Activated effector memory CD4-positive, alpha-beta T cell treated with Interleukin-2 at 50 U/mL for 16 hours (primary cell): ENCODE measurements around the gene VASP.

Experiments used
- DNase-seq: peaks from one replicate; pipeline ENCODE4 v3.0.0-alpha.2; 2020

Gene VASP

DNA sequence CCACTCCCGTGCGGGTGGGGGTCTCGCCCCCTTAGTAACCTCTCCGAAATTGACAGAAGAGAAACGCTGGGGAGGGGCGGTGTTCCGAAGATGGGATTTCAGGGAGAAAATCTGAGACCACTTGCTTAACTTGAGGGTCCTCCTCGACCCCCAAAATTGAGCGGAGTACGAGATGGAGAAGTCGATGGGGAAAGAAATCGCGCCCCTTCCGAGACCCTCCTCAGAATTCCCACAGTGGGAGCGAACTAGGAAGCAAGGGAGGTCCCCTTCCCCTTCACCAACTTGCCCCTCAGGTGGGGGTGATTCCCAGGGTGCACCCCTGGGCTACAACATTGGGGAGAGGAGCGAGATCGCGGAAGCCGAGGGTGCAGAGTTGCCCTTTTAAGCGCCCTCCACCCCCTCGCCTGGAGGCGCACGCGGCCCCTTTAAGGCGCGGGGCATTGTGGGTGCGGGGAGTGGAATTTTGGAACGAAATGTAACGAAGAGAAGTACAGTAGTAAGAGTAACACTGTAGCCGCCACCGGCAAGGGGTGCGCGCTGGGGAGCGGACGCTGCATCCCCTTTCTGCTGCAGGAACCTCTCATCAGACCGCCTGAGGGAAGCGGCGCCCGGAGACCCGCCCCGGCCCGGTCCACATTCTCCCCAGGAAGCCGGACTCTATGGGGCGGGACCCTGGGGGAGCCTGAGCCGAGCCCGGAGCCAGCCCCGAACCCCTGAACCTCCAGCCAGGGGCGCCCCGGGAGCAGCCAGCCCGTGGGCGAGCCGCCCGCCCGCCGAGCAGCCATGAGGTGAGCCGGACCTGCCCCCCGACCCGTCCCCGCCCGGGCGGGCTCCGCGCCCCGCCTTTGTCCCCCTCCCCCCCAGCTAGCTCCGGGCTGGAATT lies at the start of gene VASP:
Gene VASP, plus strand, starts transcription at position 491 of the 883 bp plus-strand sequence. Its CDS starts 293 bp downstream, at position 784.
- peak; percentile 92 for DNase-seq

DNA sequence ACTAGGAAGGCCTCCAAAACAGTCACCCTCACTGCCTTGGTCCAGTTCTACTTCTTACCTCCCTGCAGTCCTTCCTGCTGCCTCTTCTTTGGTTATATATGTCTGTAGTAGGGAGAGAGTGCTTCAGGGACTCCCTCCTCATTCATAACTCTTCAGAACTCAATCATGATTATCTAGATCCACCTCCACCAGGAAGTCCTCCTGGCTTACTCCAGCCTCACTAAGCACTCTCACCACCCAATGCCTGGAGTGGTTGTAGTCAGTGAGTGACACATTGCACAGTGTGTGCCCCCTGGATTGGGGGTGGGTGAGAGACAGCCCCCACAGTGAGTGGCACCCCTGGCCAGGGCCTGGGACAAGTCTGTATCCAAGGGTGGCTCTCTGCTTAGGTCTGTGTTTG lies 49.5 kb upstream of the VASP start:
- DNase-seq = no peak

DNA sequence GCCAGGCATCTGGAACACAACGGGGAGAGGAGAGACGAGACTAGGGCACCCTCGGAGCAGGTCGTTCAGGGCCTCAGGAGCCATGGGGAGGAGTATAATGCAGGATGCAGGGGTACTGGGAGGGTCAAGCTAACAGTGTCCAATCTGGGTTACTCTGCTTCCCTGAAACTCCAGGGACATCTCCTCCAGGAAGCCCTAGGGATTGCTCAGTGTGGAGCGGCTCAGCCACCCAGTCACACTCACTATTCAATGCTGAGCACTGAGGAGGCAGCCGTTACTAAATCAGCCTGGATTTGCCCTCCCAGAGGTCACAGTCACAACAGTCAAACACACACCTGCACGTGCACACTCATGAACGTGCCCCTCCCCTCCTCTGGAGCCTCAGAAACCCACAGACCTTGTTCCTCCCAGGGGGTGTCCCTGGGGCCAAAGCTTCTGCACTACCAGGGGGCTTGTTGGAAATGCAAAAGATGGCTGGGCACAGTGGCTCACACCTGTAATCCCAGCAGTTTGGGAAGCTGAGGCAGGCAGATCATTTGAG lies 46.4 kb upstream of the VASP start:
- DNase-seq = no peak

DNA sequence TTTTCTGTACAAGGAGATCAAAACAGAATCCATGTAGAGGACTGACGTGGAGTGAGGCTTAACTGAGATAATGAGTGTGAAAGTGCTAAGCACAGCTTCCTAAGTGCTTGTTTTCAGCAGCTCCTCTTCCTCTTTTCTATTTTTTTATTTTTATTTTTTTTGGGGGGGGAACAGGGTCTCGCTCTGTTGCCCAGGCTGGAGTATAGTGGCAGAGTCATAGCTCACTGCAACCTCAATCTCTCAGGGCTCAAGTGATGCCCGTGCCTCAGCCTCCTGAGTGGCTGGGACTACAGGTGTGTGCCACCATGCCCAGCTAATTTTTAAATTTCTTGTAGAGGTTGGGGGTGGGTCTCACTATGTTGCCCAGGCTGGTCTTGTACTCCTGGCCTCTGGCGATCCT lies 45.1 kb upstream of the VASP start:
- no peak for DNase-seq

DNA sequence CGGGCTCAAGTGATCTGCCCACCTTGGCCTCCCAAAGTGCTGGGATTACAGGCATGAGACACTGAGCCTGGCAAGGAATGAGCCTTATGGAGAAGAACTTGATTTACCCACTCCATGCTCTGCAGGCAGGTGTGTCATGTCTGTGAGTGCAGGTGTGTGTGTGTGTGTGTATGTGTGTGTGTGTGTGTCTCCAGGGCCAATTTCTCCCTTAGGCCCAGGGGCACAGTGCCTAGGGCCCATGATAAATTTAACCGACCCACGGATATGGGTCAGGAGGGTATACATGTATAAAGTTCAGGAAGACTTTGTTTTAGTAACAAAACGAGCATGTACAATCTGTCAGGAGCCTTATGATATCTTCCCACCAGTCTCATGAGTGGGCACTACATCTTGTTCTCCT lies 44.0 kb upstream of the VASP start:
- DNase-seq = no peak

DNA sequence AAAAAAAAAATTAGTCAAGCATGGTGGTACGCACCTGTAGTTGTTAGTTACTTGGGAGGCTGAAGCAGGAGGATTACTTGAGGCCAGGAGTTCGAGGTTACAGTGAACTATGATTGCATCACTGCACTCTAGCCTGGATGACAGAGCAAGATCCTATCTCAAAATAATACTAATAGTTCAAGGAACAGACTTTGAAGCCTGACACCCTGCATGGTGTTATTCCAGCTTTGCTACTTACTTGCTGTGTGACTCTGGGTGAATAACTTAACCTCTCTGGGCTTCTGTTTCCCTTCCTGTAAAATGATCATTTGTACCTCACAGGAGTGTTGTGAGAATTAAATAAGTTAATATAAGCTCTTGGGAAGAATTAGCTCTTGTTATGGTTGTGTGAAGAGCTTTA lies 43.0 kb upstream of the VASP start:
- DNase-seq = no peak

DNA sequence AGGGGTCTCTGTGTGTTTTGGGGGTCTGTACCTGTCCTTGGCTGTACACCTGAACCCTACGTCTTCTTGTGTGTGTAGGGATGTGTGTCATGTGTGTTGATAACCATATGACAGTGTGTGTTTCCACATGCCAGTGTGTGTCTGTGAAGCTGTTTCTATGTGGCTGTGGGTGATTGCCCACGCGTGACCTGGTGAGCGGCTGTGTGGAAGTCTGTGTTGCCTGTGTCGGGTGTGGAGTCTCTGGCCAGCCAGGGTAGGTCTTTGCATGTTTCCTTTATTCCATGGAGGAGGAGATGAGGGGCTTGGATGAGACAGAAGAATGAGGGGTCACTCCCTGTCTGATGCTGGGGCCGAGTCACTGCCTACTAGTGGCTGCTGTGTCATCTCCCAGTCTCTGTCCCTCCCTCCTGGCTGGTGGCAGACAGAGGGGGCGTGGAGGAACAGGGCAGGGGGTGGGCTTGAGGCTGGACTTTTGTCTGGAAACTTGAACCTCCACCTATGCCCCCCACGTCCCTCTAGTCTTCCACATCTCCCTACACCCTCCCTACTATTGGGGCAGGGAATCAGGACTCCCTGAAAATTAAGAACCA lies 42.3 kb upstream of the VASP start:
- DNase-seq = no peak

DNA sequence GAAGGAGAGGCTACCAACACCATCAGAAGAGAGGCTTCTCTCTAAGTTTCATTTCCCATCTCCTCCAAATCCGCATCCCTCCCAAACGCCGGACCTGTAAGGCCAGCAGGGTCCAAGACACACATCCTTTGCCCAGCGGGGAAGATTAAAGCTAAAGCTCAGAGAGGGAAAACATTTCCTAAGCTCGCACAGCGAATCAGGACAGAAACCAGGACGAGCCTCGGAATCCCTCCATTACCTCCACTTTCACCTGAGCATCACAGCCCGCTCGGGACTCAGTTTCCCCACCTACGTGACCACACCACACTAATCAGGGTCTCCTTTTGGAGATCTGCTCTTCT lies 40.2 kb upstream of the VASP start:
- no peak for DNase-seq

DNA sequence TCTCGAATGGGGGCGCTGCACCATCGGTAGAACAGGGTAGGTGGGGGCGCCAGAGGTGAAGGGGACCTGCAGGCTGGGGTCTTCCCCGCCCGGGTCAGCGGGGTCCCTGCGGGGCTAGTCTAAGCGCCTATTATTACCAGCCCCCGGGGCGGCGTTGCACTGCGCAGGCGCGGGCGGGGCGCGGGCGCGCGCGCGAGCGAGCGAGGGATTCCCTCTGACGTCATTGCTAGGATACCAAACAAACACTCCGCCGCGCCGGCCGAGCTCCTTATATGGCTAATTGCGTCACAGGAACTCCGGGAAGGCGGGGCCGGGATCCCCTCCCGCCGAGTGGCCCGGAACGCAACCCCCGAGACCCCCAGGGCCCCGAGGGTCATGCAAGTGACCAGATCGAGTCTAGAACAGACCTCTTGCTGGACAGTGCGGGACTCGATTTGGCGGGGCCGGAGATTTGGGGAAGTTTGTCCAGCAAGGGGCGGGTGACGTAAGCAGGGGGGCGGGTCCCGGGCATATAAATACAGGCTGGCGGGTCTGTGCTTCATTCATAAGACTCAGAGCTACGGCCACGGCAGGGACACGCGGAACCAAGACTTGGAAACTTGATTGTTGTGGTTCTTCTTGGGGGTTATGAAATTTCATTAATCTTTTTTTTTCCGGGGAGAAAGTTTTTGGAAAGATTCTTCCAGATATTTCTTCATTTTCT lies 39.7 kb upstream of the VASP start, which contains the start of gene FOSB:
Gene FOSB, plus strand, starts transcription at position 541 of the 703 bp plus-strand sequence. CDS start 591 bp downstream, outside the sequence.
- peak; percentile 89 for DNase-seq

DNA sequence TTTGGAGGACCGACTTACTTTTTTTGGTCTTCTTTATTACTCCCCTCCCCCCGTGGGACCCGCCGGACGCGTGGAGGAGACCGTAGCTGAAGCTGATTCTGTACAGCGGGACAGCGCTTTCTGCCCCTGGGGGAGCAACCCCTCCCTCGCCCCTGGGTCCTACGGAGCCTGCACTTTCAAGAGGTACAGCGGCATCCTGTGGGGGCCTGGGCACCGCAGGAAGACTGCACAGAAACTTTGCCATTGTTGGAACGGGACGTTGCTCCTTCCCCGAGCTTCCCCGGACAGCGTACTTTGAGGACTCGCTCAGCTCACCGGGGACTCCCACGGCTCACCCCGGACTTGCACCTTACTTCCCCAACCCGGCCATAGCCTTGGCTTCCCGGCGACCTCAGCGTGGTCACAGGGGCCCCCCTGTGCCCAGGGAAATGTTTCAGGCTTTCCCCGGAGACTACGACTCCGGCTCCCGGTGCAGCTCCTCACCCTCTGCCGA lies 39.1 kb upstream of the VASP start:
- no peak for DNase-seq

DNA sequence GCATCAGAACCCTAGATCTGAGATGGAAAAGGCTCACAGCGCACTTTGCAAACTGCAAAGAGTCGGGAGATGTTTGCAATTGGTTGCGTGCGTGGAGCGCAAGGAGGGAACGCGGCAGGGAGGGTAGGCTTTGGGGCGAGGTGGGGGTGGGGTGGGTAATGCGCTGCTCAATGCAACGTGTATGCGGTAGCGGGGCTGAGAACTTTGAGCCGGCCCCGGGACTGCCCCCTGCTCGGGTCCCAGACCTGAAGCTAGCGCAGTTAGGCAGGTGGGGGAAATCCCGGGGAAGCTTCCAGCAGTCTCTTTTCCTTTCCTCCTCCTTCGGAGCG lies 38.5 kb upstream of the VASP start:
- DNase-seq = no peak

DNA sequence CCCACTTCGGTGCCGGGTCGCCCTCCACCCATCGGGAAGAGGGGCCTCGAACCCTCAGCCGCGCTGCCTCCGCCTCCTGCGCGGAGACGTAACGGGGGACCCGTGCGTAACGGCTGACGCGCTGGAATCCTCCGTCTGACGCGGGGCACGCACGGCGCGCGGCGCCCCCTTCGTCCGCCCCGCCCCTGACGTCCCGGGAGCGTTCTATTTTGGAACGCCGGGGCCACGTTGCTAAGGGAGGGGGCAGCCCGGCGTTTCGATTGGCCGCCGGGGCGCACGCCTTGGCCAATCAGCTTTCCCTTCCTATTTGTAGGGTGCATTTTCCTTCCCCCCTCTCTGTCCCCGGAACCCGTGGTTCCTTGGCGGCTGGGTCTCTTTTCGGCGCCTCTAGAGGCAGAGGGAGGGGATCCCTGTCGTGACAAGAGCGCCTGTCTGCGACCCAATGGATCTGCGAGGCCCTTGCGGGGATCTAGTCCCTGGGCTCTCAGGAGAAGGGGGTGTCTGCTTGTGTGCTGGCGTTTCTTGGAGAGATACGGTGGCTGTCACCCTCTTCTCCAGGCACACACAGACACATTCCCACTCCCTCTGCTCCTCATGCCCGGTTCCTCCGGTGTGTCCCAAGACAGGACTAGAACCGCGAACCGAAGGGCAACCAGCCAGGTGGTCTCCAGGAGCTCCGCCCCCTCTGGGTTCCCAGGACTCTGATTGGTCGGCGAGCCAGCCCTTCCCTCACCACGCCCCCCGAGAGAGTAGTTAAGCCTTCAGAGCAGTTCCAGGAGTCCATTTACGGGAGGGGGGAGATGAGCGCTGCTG lies 37.9 kb upstream of the VASP start:
- peak; percentile 91 for DNase-seq

DNA sequence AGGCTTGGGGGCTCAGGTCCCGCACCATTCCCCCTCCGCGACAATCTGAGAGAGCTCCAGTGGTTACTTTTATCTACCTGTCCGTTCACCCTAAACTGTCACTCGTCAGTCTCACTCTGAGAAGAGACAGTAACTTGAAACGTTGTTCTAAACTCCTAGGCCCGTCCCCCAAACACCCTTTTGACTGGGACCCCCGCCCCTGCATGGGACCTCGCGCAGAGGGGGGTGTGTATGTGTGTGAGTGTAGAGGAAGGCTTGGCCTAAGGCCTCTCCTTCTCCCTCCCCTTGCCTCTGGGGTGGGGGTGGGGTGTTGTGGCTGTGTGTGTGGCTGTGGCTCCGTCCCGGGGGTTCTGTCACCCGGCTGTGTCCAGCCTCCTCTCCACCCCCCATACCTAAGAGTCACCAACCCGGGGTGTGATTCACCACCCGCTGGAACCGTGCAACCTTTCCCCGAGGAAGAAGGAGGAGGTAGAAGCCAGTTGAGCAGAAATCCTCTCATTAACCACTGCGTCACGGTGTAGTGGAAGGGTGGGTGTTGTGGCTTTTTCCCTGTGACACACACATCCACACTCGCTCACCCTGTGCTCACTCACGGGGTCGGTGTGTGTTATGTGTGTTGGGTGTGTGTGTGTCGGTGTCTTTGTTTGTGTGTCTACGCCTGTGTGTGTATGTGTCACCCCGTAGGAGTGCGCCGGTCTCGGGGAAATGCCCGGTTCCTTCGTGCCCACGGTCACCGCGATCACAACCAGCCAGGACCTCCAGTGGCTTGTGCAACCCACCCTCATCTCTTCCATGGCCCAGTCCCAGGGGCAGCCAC lies 37.1 kb upstream of the VASP start:
- no peak for DNase-seq

DNA sequence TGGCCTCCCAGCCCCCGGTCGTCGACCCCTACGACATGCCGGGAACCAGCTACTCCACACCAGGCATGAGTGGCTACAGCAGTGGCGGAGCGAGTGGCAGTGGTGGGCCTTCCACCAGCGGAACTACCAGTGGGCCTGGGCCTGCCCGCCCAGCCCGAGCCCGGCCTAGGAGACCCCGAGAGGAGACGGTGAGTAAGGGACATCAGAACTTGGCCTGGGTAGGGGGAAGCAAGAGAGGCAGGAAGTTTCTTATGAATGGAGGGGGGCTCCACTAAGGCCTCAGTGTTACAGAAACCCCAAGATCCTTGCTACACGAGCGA lies 36.6 kb upstream of the VASP start:
- DNase-seq = no peak

DNA sequence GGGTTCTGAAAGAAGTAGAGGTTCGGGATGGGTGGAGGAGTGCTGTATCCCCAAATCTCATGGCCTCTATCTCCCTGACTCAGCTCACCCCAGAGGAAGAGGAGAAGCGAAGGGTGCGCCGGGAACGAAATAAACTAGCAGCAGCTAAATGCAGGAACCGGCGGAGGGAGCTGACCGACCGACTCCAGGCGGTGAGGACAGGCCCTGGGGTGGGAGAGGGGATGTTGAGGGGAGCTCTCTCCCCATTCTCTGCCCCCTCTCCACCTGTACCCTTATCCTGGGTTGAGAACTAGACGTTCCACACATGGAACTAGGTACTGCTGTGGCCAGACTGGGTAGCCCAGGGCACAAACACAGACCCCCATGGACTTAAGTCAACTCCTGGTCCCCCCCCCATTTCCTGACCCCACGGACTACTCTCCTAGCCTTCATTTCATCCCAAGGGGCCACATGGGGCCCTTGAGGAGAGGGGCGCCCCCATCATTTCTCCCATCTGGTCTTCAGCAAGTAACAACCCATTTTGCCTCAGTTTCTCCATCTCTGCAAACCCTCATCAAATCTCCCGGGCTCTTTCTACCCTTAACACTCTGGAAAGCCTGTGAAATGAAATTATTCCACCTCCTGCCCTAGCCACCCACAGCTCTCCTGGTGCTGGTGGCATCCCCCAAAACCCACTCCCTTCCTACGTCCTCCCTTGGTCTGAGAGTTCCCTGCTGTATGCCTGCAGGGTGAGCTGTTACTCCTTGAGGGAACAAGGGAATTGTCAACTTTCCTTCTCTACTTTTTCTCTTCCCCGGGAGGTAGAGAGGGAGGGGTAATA lies 36.0 kb upstream of the VASP start:
- DNase-seq = no peak

DNA sequence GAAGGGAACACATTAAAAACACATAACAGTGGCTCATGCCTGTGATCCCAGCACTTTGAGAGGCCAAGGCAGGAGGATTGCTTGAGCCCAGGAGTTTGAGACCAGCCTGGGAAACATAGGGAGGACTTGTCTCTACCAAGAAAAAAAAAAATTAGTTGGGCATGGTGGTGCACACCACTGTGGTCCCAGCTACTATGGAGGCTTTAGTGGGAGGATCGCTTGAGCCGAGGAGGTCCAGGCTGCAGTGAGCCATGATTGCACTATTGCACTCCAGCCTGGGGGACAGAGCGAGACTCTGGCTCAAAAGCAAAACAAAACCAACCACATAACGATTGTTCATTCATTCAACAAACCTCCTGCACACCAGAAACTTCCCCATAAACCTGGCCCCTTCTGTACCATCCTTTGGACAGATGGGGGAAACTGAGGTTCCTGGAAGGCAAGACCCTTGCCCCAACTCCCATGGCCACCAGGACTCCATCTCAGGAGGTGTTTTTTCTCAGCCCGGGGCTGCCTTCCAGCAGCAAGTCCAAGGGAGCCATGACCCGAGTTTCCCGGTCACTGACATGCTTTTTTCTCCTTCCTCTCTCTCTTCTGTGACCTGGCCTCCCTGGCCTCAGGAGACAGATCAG lies 35.2 kb upstream of the VASP start:
- DNase-seq = no peak

DNA sequence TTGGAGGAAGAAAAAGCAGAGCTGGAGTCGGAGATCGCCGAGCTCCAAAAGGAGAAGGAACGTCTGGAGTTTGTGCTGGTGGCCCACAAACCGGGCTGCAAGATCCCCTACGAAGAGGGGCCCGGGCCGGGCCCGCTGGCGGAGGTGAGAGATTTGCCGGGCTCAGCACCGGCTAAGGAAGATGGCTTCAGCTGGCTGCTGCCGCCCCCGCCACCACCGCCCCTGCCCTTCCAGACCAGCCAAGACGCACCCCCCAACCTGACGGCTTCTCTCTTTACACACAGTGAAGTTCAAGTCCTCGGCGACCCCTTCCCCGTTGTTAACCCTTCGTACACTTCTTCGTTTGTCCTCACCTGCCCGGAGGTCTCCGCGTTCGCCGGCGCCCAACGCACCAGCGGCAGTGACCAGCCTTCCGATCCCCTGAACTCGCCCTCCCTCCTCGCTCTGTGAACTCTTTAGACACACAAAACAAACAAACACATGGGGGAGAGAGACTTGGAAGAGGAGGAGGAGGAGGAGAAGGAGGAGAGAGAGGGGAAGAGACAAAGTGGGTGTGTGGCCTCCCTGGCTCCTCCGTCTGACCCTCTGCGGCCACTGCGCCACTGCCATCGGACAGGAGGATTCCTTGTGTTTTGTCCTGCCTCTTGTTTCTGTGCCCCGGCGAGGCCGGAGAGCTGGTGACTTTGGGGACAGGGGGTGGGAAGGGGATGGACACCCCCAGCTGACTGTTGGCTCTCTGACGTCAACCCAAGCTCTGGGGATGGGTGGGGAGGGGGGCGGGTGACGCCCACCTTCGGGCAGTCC lies 34.5 kb upstream of the VASP start:
- no peak for DNase-seq

DNA sequence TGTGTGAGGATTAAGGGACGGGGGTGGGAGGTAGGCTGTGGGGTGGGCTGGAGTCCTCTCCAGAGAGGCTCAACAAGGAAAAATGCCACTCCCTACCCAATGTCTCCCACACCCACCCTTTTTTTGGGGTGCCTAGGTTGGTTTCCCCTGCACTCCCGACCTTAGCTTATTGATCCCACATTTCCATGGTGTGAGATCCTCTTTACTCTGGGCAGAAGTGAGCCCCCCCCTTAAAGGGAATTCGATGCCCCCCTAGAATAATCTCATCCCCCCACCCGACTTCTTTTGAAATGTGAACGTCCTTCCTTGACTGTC lies 34.0 kb upstream of the VASP start:
- DNase-seq = no peak

DNA sequence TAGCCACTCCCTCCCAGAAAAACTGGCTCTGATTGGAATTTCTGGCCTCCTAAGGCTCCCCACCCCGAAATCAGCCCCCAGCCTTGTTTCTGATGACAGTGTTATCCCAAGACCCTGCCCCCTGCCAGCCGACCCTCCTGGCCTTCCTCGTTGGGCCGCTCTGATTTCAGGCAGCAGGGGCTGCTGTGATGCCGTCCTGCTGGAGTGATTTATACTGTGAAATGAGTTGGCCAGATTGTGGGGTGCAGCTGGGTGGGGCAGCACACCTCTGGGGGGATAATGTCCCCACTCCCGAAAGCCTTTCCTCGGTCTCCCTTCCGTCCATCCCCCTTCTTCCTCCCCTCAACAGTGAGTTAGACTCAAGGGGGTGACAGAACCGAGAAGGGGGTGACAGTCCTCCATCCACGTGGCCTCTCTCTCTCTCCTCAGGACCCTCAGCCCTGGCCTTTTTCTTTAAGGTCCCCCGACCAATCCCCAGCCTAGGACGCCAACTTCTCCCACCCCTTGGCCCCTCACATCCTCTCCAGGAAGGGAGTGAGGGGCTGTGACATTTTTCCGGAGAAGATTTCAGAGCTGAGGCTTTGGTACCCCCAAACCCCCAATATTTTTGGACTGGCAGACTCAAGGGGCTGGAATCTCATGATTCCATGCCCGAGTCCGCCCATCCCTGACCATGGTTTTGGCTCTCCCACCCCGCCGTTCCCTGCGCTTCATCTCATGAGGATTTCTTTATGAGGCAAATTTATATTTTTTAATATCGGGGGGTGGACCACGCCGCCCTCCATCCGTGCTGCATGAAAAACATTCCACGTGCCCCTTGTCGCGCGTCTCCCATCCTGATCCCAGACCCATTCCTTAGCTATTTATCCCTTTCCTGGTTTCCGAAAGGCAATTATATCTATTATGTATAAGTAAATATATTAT lies 33.3 kb upstream of the VASP start:
- no peak for DNase-seq
